Skeletal muscle cell (primary cell): ENCODE results near the gene DISP1.

Source experiments
- DNase-seq: peaks from one replicate; pipeline ENCODE4 v3.0.0-alpha.2; 2010; ENCODE audit warnings: low read depth
- H3K4me3 ChIP-seq: 2 replicates; pipeline ENCODE4 v1.5.1; 2011; ENCODE audit warnings: low read depth, mild to moderate bottlenecking, control low read depth, low read length, moderate library complexity

The DISP1 gene

GRCh38 chr1:222814536-222815439 lies at the start of gene DISP1:
Gene DISP1, plus strand, starts transcription at chr1:222815039. Its CDS starts 127,785 bp downstream, at chr1:222942824.
- DNase-seq: no peak
- peak within 1 kb of the TSS; percentile 98 for H3K4me3 ChIP-seq

- no peak overlapping the region for H3K4me3 ChIP-seq
Measured at GRCh38 chr1:222767152-222767571, 47.7 kb upstream of the DISP1 start.

DNA sequence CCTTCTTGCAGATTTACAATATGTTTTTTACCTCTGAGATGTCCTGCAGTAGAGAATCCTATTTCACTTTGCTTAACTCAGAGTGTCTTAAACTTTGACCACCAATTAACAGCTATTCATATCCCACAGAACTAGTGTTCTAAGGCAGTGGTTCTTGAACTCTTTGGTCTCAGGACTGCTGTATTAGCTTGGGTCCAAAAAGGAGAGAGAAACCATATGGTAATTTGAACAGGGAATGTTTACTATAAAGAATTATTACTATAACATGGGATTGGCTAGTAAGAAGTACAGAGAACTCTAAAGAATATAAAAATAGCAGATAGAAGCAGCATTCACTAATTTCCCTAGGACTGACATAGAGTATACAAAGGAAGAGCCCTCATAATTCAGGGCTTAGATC lies 46.2 kb upstream of the DISP1 start:
- H3K4me3 ChIP-seq: no peak overlapping the region
- DNase-seq: no peak

More at GRCh38 chr1:222767152-222767571, 47.7 kb upstream of the DISP1 start:
- DNase-seq: no peak

- no peak for DNase-seq
- H3K4me3 ChIP-seq: no peak overlapping the region
Measured at GRCh38 chr1:222769181-222769580, 45.7 kb upstream of the DISP1 start.

- H3K4me3 ChIP-seq: no peak overlapping the region
- DNase-seq: no peak
Measured at GRCh38 chr1:222769971-222770620, 44.7 kb upstream of the DISP1 start.

GRCh38 chr1:222772996-222773379 lies 41.9 kb upstream of the DISP1 start:
- no peak for DNase-seq
- no peak overlapping the region for H3K4me3 ChIP-seq

DNA sequence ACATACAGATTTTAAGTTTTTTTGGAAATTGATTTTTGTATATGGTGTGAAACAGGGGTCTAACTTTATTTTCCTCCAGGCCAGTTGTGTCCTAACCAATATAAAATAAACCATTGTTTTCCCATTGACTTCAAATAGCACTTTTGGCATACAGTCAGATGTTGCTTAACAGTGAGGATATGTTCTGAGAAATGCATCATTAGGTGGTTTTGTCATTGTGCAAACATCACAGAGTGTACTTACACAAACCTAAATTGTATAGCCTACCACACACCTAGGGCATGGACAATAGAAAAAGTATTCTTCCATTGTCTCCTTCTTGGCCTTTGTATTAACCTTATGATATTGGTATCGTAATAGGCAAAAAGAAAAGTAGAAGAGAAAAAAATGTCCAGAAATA lies 37.4 kb upstream of the DISP1 start:
- no peak overlapping the region for H3K4me3 ChIP-seq
- peak; percentile 87 for DNase-seq

- peak; percentile 73 for DNase-seq
- no peak overlapping the region for H3K4me3 ChIP-seq
Measured at GRCh38 chr1:222777977-222778376, 36.9 kb upstream of the DISP1 start.

DNA sequence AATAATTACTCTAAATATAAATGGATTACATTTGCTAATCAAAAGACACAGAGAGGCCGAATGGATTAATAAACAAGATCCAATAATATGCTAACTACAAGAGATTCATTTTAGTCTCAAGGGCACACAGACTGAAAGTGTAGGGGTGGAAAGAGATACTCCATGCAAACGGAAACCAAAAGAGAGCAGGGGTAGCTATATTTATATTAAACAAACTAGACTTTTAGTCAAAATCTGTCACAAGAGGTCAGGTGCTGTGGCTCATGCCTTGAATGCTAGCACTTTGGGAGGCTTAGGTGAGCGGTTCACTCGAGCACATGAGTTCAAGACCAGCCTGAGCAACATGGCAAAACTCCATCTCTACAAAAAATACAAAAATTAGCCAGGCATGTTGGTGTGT lies 33.6 kb upstream of the DISP1 start:
- no peak overlapping the region for H3K4me3 ChIP-seq
- DNase-seq: no peak

DNA sequence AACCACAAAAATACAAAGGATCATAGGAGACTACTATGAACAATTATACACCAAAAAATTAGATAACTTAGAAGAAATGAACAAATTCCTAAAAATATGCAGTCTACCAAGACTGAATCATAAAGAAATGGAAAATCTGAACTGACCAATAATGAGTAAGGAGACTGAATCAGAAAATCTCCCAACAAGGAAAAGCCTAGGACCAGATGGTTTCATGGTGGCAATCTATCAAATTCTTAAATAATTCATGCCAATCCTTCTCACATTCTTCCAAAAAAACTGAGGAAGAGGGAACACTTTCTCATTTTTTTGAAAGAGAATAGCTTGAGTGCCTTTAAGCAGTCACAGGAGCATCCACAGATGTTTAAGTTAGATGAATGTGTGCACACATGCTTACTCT lies 31.8 kb upstream of the DISP1 start:
- DNase-seq: no peak
- H3K4me3 ChIP-seq: no peak overlapping the region

- DNase-seq: no peak
- no peak overlapping the region for H3K4me3 ChIP-seq
Measured at GRCh38 chr1:222784371-222784770, 30.5 kb upstream of the DISP1 start.

DNA sequence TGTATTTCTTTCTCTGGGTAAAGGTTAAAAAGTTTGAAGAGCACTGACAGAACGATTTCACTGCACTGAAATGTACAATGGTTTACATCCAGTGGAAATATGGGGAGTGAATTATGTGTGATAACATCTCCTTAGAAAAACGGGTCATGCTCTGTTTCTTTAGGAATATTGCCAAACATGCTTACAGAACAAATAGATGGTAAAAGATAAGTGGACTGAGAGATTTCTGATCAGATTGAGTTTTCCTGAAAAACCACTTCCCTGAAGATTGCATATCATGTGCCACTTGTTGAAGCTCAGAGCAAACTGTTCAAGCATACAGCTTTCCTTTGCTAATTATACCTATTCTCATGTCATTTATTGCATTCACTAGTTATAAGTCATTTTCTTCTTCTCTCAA lies 29.9 kb upstream of the DISP1 start:
- DNase-seq: no peak

DNA sequence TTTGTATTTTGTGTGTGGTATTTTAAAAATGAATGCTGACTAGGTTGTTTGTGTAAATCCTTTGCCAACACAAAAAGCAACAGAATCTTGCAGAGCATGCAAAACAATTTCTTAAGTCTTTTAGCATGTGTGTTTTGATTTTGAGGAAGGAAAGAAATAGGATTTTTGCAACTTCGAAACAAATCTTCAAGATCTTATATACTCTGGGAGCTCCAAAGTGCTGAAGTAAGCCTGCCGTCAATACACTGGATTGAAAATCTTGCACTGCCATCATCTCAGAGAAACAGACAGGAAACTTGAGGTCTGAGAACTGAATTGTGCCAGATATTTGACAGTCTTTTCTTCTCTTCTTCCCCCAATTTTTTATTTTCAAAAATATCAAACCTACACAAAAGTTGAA lies 29.3 kb upstream of the DISP1 start:
- no peak for DNase-seq

More for the DNA sequence above, 29.9 kb upstream of the DISP1 start:
- H3K4me3 ChIP-seq: no peak overlapping the region

DNA sequence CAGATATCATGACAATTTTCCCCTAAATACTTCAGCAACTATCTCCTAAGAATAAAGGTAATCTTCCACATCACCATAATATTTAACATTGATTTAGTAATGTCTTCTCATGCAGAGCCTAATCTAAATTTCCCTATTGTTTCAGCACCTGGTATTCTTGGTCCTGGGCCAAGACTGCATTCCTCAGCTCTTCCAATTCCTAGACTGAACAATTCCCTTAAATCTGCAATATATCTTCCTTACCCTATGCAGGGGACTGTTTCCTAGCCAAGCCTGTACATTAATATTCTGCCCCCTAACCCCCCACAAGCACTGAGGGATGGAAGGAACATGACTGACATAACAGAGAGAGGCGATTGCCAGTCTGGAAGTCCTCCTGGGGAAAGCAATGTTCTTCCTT lies 28.7 kb upstream of the DISP1 start:
- no peak overlapping the region for H3K4me3 ChIP-seq
- peak; percentile 16 for DNase-seq

More for the DNA sequence above, 29.3 kb upstream of the DISP1 start:
- H3K4me3 ChIP-seq: no peak overlapping the region

DNA sequence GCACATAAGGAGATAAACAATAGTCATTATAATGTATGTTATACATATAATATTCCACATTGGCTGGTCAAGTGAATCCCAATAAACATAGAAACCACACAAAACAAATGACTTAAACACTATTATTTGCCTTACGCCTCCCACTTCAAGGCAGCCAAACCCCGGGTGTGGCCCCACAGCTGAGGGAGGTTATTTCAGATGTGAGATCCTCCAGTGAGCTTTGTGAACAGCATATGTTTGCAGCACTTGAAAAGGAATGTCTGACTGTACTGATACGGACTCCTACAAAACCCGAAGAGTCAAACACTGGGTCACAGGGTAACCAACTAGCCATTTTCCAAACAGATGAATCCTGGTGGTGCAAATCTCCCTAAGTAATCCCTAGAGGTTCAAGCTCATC lies 27.1 kb upstream of the DISP1 start:
- H3K4me3 ChIP-seq: no peak overlapping the region
- no peak for DNase-seq

DNA sequence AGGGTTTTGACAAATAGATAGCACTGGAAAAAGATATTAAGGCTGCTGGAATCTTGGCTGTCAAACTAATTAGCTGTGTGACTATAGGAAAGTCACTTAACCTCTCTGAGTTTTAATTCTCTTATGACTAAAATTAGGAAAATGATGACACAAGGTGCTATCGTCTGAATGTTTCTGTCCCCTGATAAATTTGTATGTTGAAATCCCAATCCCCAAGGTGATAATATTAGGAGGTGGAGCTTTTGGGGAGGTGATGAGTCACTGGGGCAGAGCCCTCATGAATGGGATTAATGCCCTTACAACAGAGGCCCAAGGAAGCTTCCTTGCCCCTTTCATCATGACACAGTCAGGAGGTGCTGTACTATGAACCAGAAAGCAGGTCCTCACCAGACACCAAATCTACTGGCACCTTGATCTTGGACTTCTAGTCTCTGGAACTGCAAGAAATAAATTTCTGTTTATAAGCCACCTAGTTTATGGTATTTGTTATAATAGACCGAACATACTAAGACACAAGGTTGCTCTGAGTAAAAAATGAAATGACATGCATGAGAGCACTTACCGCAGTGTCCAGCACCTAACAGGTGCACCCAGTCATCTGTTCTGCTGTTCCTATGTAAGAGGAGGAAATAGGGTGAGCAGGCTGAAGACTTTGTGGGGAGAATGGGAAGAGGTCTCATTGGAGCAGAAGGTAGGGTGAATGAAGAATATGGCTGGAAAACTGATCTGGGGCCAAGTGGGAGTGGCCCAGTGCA lies 26.3 kb upstream of the DISP1 start:
- no peak for DNase-seq
- H3K4me3 ChIP-seq: no peak overlapping the region

GRCh38 chr1:222790115-222790514 lies 24.7 kb upstream of the DISP1 start:
- no peak for DNase-seq
- H3K4me3 ChIP-seq: no peak overlapping the region

DNA sequence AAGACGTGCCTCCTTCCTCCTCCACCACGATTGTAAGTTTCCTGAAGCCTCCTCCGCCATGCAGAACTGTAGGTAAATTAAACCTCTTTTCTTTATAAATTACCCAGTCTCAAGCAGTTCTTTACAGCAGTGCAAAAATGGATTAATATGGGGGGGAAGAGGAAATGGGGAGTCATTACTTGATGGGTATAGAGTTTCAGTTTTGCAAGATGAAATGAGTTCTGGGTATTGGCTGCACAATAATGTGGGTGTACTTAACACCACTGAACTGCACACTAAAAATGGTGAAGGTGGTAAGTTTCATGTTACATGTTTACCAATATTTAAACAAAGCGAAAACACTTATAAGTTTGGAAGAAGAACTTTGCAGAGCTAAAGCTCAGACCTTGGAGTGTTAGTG lies 24.3 kb upstream of the DISP1 start:
- no peak overlapping the region for H3K4me3 ChIP-seq
- DNase-seq: no peak

- H3K4me3 ChIP-seq: no peak overlapping the region
- no peak for DNase-seq
Measured at GRCh38 chr1:222791006-222791710, 23.7 kb upstream of the DISP1 start.
